HepG2 (cell line): ENCODE measurements around the gene PHTF1. TPM values are rescaled to one million over a fixed set of nuclear protein-coding genes. Genes with fewer than 3 reads are reported as not detected.

Experiments used
- AKAP8 ChIP-seq: sonication (generic); formaldehyde crosslinking; IDR thresholded peaks from 2 replicates; pipeline ENCODE4 v1.5.1; 2020; ENCODE audit warnings: mild to moderate bottlenecking, missing genetic modification reagents
- BRD4 ChIP-seq: sonication (generic); formaldehyde crosslinking; IDR thresholded peaks from 2 replicates; pipeline ENCODE4 v1.4.0; 2020; ENCODE audit warnings: missing genetic modification reagents
- GZF1 ChIP-seq: sonication (generic); formaldehyde crosslinking; IDR thresholded peaks from 2 replicates; pipeline ENCODE4 v1.5.1; 2020; ENCODE audit warnings: mild to moderate bottlenecking, missing genetic modification reagents
- HINFP ChIP-seq: sonication (generic); formaldehyde crosslinking; IDR thresholded peaks from 2 replicates; pipeline ENCODE4 v1.4.0; 2020; ENCODE audit warnings: low read depth, mild to moderate bottlenecking, missing genetic modification reagents
- KLF9 ChIP-seq: IDR thresholded peaks from 2 replicates; pipeline ENCODE4 v1.6.1; 2016; ENCODE audit warnings: low read depth
- MAZ ChIP-seq, 2 experiments: sonication (generic) in 1 of 2; formaldehyde crosslinking in 1 of 2; IDR thresholded peaks; 2 replicates each; pipeline versions ENCODE4 v1.5.0 to v1.6.1; 2012 to 2020; ENCODE audit warnings: low read depth in 2 of 2, mild to moderate bottlenecking in 2 of 2, borderline replicate concordance in 1 of 2, improper control_type of control experiment in 1 of 2, low read length in 1 of 2, missing genetic modification reagents in 1 of 2, moderate library complexity in 1 of 2
- MED8 ChIP-seq: sonication (generic); formaldehyde crosslinking; IDR thresholded peaks from 2 replicates; pipeline ENCODE4 v1.8.1; 2023; ENCODE audit warnings: mild to moderate bottlenecking, missing genetic modification reagents; ENCODE audit not compliant: insufficient replicate concordance
- POLR2A ChIP-seq, 2 experiments: IDR thresholded peaks; 2 replicates each; pipeline ENCODE4 v1.6.1; 2011; ENCODE audit warnings: low read depth in 2 of 2, low read length in 2 of 2, mild to moderate bottlenecking in 1 of 2, moderate library complexity in 1 of 2; ENCODE audit not compliant: insufficient read depth in 1 of 2
- SATB2 ChIP-seq: sonication (generic); formaldehyde crosslinking; IDR thresholded peaks from 2 replicates; pipeline ENCODE4 v1.5.0; 2020; ENCODE audit warnings: missing genetic modification reagents
- ZFP90 ChIP-seq: sonication (generic); formaldehyde crosslinking; IDR thresholded peaks from 2 replicates; pipeline ENCODE4 v1.8.0; 2022; ENCODE audit warnings: missing genetic modification reagents, mild to moderate bottlenecking, inconsistent platforms, borderline replicate concordance
- ZMYM3 ChIP-seq: sonication (generic); formaldehyde crosslinking; IDR thresholded peaks from 2 replicates; pipeline ENCODE4 v1.5.1; 2020; ENCODE audit warnings: mild to moderate bottlenecking, missing genetic modification reagents
- ZNF414 ChIP-seq: sonication (generic); formaldehyde crosslinking; IDR thresholded peaks from 2 replicates; pipeline ENCODE4 v1.5.0; 2020; ENCODE audit warnings: missing genetic modification reagents
- ZNF556 ChIP-seq: sonication (generic); formaldehyde crosslinking; IDR thresholded peaks from 2 replicates; pipeline ENCODE4 v1.4.0; 2020; ENCODE audit warnings: mild to moderate bottlenecking, missing genetic modification reagents, borderline replicate concordance
- ZNF749 ChIP-seq: sonication (generic); formaldehyde crosslinking; IDR thresholded peaks from 2 replicates; pipeline ENCODE4 v1.8.0; 2022; ENCODE audit warnings: mild to moderate bottlenecking, missing genetic modification reagents, moderate library complexity, borderline replicate concordance
- polyA plus RNA-seq, 8 experiments: library from polyadenylated mRNA; depleted of rRNA in 3 of 8; stranded (reverse) in 7 of 8; unstranded in 1 of 8; fragments of >200 nt; fragmentation: Illumina TruSeq in 4 of 8; extraction: Trizol in 4 of 8; gene quantifications; 2 replicates each; pipeline versions ENCODE4 v1.2.1 to v1.2.3, GENCODE V29; 2011 to 2016; ENCODE audit warnings: low read depth in 4 of 8, missing spikeins in 1 of 8, mixed read lengths in 1 of 8; ENCODE audit not compliant: insufficient read depth in 1 of 8
- total RNA-seq, 5 experiments: library from RNA; depleted of rRNA; stranded (reverse); fragments of >200 nt; fragmentation: Illumina TruSeq; extraction: Trizol; gene quantifications; 2 replicates each; pipeline ENCODE4 v1.2.3, GENCODE V29; 2016; ENCODE audit warnings: low read depth in 1 of 5
- TF ChIP-seq, protein P1 (sequence below): sonication (generic); formaldehyde crosslinking; IDR thresholded peaks from 2 replicates; pipeline ENCODE4 v1.4.0; 2020; ENCODE audit warnings: low read depth, mild to moderate bottlenecking, missing genetic modification reagents
- TF ChIP-seq, protein P2 (sequence below): sonication (generic); formaldehyde crosslinking; IDR thresholded peaks from 2 replicates; pipeline ENCODE4 v1.4.0; 2020; ENCODE audit warnings: missing genetic modification reagents
- TF ChIP-seq, protein P3 (sequence below): sonication (generic); formaldehyde crosslinking; IDR thresholded peaks from 2 replicates; pipeline ENCODE4 v1.4.0; 2020; ENCODE audit warnings: mild to moderate bottlenecking, missing genetic modification reagents, borderline replicate concordance
- TF ChIP-seq, protein P4 (sequence below): sonication (generic); formaldehyde crosslinking; IDR thresholded peaks from 2 replicates; pipeline ENCODE4 v1.4.0; 2020; ENCODE audit warnings: missing genetic modification reagents, borderline replicate concordance

PHTF1 gene
- total and polyA plus RNA-seq, 2 of the 13 experiments (the other 11 are each of a cell fraction or from before 2014, with no cell fraction given) = 5.0 to 19.7 TPM

DNA sequence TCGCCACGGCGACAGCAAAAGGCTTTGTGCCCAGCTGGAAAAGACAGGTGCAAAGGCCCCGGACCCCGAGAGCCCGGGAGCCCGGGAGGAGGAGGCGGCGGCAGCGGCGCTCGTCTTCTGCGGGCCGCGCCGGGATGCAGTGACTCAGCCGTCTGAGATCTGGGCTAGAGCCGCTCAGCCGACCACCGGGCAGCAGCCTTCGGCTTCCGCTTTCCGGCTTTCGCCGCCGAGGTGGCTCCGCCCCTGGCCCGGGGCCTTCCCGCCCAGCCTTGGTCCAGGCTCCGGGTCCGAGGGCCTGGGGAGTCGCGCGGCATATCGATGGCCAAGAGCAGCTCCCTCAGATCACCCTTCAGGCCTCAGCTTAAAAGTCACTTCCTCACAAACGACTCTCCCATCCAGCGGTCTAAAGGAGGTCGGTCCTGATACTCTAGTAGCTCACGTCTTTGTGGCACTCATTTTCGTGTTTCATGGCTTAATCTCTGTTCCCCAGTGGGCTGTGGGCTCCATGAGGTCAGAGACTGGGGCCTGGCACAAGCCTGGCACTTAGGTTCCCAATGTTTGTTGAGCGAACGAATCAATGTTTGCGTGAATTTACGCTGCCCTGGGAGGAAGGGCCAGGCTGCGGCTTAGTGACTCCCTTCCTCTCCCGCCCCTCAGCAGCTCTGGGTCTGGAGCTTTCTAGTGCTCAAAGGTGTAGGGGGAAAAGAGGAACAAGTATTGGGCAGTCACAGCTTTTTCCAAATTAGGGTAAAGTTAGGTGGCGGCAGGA is at the start of gene PHTF1 (continued):
- peak; percentile 24; the same call in 1 of the 2 replicates for TF ChIP-seq ZNF414 (CRISPR knock-in tag)
- no peak for TF ChIP-seq ZMYM3 (CRISPR knock-in tag)
- no peak for TF ChIP-seq ZFP90 (CRISPR knock-in tag)
- TF ChIP-seq, protein P1, sequence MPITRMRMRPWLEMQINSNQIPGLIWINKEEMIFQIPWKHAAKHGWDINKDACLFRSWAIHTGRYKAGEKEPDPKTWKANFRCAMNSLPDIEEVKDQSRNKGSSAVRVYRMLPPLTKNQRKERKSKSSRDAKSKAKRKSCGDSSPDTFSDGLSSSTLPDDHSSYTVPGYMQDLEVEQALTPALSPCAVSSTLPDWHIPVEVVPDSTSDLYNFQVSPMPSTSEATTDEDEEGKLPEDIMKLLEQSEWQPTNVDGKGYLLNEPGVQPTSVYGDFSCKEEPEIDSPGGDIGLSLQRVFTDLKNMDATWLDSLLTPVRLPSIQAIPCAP (CRISPR knock-in tag) = no peak
- no peak for TF ChIP-seq BRD4 (CRISPR knock-in tag)
- TF ChIP-seq ZNF556 = no peak
- no peak for TF ChIP-seq GZF1
- no peak for TF ChIP-seq MAZ (IDR thresholded peaks at IDR 0.05; ENCODE audit: borderline replicate concordance, low read depth, low read length)
- TF ChIP-seq MAZ (CRISPR knock-in tag; IDR thresholded peaks at IDR 0.05; ENCODE audit: low read depth) = no peak
- TF ChIP-seq MED8 (CRISPR knock-in tag) = peak; percentile 27
- TF ChIP-seq KLF9 (CRISPR knock-in tag) = no peak
- TF ChIP-seq ZNF749 (CRISPR knock-in tag) = no peak
- TF ChIP-seq AKAP8 (CRISPR knock-in tag) = no peak
- TF ChIP-seq, protein P2, sequence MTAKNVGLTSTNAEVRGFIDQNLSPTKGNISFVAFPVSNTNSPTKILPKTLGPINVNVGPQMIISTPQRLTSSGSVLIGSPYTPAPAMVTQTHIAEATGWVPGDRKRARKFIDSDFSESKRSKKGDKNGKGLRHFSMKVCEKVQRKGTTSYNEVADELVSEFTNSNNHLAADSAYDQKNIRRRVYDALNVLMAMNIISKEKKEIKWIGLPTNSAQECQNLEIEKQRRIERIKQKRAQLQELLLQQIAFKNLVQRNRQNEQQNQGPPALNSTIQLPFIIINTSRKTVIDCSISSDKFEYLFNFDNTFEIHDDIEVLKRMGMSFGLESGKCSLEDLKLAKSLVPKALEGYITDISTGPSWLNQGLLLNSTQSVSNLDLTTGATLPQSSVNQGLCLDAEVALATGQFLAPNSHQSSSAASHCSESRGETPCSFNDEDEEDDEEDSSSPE = peak; percentile 82
- peak; percentile 81 to 91 for TF ChIP-seq POLR2A (IDR thresholded peaks at IDR 0.05; ENCODE audit: insufficient read depth in 1 of 2, low read depth in 2 of 2, low read length in 2 of 2)
- TF ChIP-seq HINFP (CRISPR knock-in tag) = no peak
- TF ChIP-seq, protein P3, sequence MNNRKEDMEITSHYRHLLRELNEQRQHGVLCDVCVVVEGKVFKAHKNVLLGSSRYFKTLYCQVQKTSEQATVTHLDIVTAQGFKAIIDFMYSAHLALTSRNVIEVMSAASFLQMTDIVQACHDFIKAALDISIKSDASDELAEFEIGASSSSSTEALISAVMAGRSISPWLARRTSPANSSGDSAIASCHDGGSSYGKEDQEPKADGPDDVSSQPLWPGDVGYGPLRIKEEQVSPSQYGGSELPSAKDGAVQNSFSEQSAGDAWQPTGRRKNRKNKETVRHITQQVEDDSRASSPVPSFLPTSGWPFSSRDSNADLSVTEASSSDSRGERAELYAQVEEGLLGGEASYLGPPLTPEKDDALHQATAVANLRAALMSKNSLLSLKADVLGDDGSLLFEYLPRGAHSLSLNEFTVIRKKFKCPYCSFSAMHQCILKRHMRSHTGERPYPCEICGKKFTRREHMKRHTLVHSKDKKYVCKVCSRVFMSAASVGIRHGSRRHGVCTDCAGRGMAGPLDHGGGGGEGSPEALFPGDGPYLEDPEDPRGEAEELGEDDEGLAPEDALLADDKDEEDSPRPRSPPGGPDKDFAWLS (CRISPR knock-in tag) = no peak
- TF ChIP-seq SATB2 (CRISPR knock-in tag) = no peak; the same call in 1 of the 2 replicates
- TF ChIP-seq, protein P4, sequence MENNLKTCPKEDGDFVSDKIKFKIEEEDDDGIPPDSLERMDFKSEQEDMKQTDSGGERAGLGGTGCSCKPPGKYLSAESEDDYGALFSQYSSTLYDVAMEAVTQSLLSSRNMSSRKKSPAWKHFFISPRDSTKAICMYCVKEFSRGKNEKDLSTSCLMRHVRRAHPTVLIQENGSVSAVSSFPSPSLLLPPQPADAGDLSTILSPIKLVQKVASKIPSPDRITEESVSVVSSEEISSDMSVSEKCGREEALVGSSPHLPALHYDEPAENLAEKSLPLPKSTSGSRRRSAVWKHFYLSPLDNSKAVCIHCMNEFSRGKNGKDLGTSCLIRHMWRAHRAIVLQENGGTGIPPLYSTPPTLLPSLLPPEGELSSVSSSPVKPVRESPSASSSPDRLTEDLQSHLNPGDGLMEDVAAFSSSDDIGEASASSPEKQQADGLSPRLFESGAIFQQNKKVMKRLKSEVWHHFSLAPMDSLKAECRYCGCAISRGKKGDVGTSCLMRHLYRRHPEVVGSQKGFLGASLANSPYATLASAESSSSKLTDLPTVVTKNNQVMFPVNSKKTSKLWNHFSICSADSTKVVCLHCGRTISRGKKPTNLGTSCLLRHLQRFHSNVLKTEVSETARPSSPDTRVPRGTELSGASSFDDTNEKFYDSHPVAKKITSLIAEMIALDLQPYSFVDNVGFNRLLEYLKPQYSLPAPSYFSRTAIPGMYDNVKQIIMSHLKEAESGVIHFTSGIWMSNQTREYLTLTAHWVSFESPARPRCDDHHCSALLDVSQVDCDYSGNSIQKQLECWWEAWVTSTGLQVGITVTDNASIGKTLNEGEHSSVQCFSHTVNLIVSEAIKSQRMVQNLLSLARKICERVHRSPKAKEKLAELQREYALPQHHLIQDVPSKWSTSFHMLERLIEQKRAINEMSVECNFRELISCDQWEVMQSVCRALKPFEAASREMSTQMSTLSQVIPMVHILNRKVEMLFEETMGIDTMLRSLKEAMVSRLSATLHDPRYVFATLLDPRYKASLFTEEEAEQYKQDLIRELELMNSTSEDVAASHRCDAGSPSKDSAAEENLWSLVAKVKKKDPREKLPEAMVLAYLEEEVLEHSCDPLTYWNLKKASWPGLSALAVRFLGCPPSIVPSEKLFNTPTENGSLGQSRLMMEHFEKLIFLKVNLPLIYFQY (CRISPR knock-in tag) = no peak
